HCT116 (cell line): ENCODE results near the gene MPP4. TPM values are rescaled to one million over a fixed set of nuclear protein-coding genes. Genes with fewer than 3 reads are reported as not detected.

ENCODE experiments used
- ATAC-seq: fragments of 200-7000 bp; cut with Tn5 transposase; 2 replicates; pipeline ENCODE4 v1.9.1; 2020; ENCODE audit warnings: mild to moderate bottlenecking, moderate library complexity
- BruUV-seq: library from RNA; stranded (reverse); fragments of 400-500 nt; replicated peaks from 2 replicates; lab custom pipeline; 2021; lab: Mats Ljungman, UMichigan
- CTCF ChIA-PET: fragments of 300-600 bp; sonication (Branson Sonifier 250); formaldehyde crosslinking; loops from one replicate; lab custom pipeline; 2021; ENCODE audit warnings: antibody characterized with exemption; lab: Charles Lee
- POLR2A ChIA-PET: fragments of 300-600, 350-600 bp; sonication (Branson Sonifier 250); formaldehyde crosslinking; loops from one replicate; lab custom pipeline; 2021; ENCODE audit warnings: antibody characterized with exemption; lab: Charles Lee
- RAD21 ChIA-PET, 2 experiments: fragments of 300-600 bp; sonication (Branson Sonifier 250); formaldehyde crosslinking; loops; one replicate each; lab custom pipeline; 2023; ENCODE audit warnings: low total read pairs in 2 of 2; ENCODE audit not compliant: uncharacterized antibody in 2 of 2, unreplicated experiment in 2 of 2, low non-redundant PET in 1 of 2; lab: Charles Lee
- DNase-seq: peaks from one replicate; pipeline ENCODE4 v3.0.0-alpha.2; 2010; ENCODE audit warnings: low read depth, low spot score
- H2AFZ ChIP-seq: fragments of 200-600 bp; shearing (Covaris generic), sonication (generic); 2 replicates; pipeline ENCODE4 v1.6.1; 2017; ENCODE audit warnings: low read depth, mixed run types, mixed read lengths, antibody characterized with exemption, low read length; ENCODE audit not compliant: poor library complexity, severe bottlenecking
- H3K27ac ChIP-seq: 2 replicates; pipeline ENCODE4 v1.5.1; 2012; ENCODE audit warnings: low read depth, low read length
- H3K27me3 ChIP-seq: fragments of 200-600 bp; sonication (generic); 2 replicates; pipeline ENCODE4 v1.6.1; 2016; ENCODE audit warnings: mixed run types, low read length, mixed read lengths; ENCODE audit not compliant: insufficient read depth
- H3K36me3 ChIP-seq, 2 experiments: fragments of 200-500 bp in 1 of 2; fragments of 200-600 bp in 1 of 2; sonication (Bioruptor generic) in 1 of 2; sonication (generic) in 1 of 2; 2 replicates each; pipeline versions ENCODE4 v1.5.1 to v1.6.1; 2014 to 2016; ENCODE audit warnings: low read length in 2 of 2, inconsistent platforms in 1 of 2, mixed read lengths in 1 of 2, mixed run types in 1 of 2; ENCODE audit not compliant: insufficient read depth in 2 of 2, control insufficient read depth in 1 of 2
- H3K4me1 ChIP-seq, 2 experiments: fragments of 200-600 bp in 1 of 2; sonication (generic) in 1 of 2; 2 replicates each; pipeline versions ENCODE4 v1.5.1 to v1.6.1; 2012 to 2017; ENCODE audit warnings: low read length in 2 of 2, inconsistent platforms in 1 of 2, mild to moderate bottlenecking in 1 of 2, mixed read lengths in 1 of 2, mixed run types in 1 of 2, moderate library complexity in 1 of 2; ENCODE audit not compliant: insufficient read depth in 2 of 2, control insufficient read depth in 1 of 2
- H3K4me2 ChIP-seq: fragments of 200-600 bp; sonication (generic); 2 replicates; pipeline ENCODE4 v1.6.1; 2017; ENCODE audit warnings: mixed run types, low read length, mixed read lengths
- H3K4me3 ChIP-seq, 2 experiments: fragments of 200-600 bp in 1 of 2; sonication (generic) in 1 of 2; replicated peaks in 1 of 2; 2 replicates each; pipeline ENCODE4 v1.5.1; 2011 to 2016; ENCODE audit warnings: low read length in 2 of 2, control low read depth in 1 of 2, low read depth in 1 of 2, mild to moderate bottlenecking in 1 of 2, mixed read lengths in 1 of 2, mixed run types in 1 of 2
- H3K79me2 ChIP-seq: fragments of 200-600 bp; sonication (generic); 2 replicates; pipeline ENCODE4 v1.6.1; 2017; ENCODE audit warnings: mild to moderate bottlenecking, mixed run types, low read length, moderate library complexity, mixed read lengths; ENCODE audit not compliant: insufficient read depth
- H3K9ac ChIP-seq: fragments of 200-600 bp; sonication (generic); 2 replicates; pipeline ENCODE4 v1.6.1; 2016; ENCODE audit warnings: low read length, mixed read lengths
- H3K9me2 ChIP-seq: fragments of 200-600 bp; sonication (generic), shearing (Covaris generic); 2 replicates; pipeline ENCODE4 v1.6.1; 2017; ENCODE audit warnings: mixed run types, mild to moderate bottlenecking, moderate library complexity; ENCODE audit not compliant: insufficient read depth
- H3K9me3 ChIP-seq, 2 experiments: fragments of 200-500 bp in 1 of 2; fragments of 200-600 bp in 1 of 2; sonication (Bioruptor generic) in 1 of 2; sonication (generic) in 1 of 2; 2 replicates each; pipeline ENCODE4 v1.6.1; 2014 to 2017; ENCODE audit warnings: low read length in 2 of 2, mixed read lengths in 2 of 2, inconsistent platforms in 1 of 2, low read depth in 1 of 2, mild to moderate bottlenecking in 1 of 2, mixed run types in 1 of 2, moderate library complexity in 1 of 2; ENCODE audit not compliant: control insufficient read depth in 1 of 2, insufficient read depth in 1 of 2
- H4K20me1 ChIP-seq: fragments of 200-600 bp; sonication (generic), shearing (Covaris generic); 2 replicates; pipeline ENCODE4 v1.6.1; 2017; ENCODE audit warnings: mixed run types, mild to moderate bottlenecking, moderate library complexity; ENCODE audit not compliant: insufficient read depth
- CBX3 ChIP-seq: IDR thresholded peaks from 2 replicates; pipeline ENCODE4 v1.6.1; 2012; ENCODE audit warnings: low read depth
- CEBPB ChIP-seq: IDR thresholded peaks from 2 replicates; pipeline ENCODE4 v1.6.1; 2012; ENCODE audit warnings: low read depth
- EZH2 ChIP-seq: fragments of 200-600 bp; sonication (generic); IDR thresholded peaks from 2 replicates; pipeline ENCODE4 v1.6.1; 2017; ENCODE audit warnings: antibody characterized with exemption, mixed run types
- EZH2phosphoT487 ChIP-seq: fragments of 200-600 bp; IDR thresholded peaks from 2 replicates; pipeline ENCODE4 v1.6.1; 2018; ENCODE audit warnings: antibody characterized with exemption, borderline replicate concordance
- JUND ChIP-seq: IDR thresholded peaks from 2 replicates; pipeline ENCODE4 v1.6.1; 2012
- MAX ChIP-seq: IDR thresholded peaks from 2 replicates; pipeline ENCODE4 v1.6.1; 2012
- POLR2A ChIP-seq: IDR thresholded peaks from 2 replicates; pipeline ENCODE4 v1.7.0; 2011; ENCODE audit warnings: borderline replicate concordance; ENCODE audit not compliant: insufficient read depth, insufficient read length; ENCODE audit errors: extremely low read depth
- RAD21 ChIP-seq: IDR thresholded peaks from 2 replicates; pipeline ENCODE4 v1.6.1; 2012; ENCODE audit warnings: low read depth, mild to moderate bottlenecking
- REST ChIP-seq: IDR thresholded peaks from 2 replicates; pipeline ENCODE4 v1.6.1; 2012; ENCODE audit warnings: low read depth
- SRF ChIP-seq: IDR thresholded peaks from 2 replicates; pipeline ENCODE4 v1.6.1; 2012; ENCODE audit warnings: low read depth
- intact Hi-C: fragments of 100-400 bp; cut with micrococcal nuclease; formaldehyde crosslinking; loops from 2 replicates; pipeline ENCODE4 v1.10.0; 2022
- total RNA-seq: library from RNA; stranded (reverse); gene quantifications from one replicate; pipeline ENCODE4 v1.2.1, GENCODE V29; 2021; ENCODE audit not compliant: unreplicated experiment
- TF ChIP-seq, protein P1 (sequence below), 3 experiments: fragments of 200-600 bp in 1 of 3; sonication (generic) in 1 of 3; IDR thresholded peaks in 2 of 3; conservative IDR thresholded peaks in 1 of 3; 2 replicates each; pipeline ENCODE4 v1.5.1; 2012 to 2017; ENCODE audit warnings: low read depth in 2 of 3, low read length in 2 of 3, antibody characterized with exemption in 1 of 3, borderline replicate concordance in 1 of 3, control low read depth in 1 of 3, mild to moderate bottlenecking in 1 of 3, mixed read lengths in 1 of 3, mixed run types in 1 of 3, moderate library complexity in 1 of 3; ENCODE audit not compliant: insufficient read depth in 1 of 3

MPP4 gene
- total RNA-seq, 1 experiment from 2014 or later = 0.32 TPM

- H3K79me2 ChIP-seq = no peaks in the 10 kb centered on the region
- no peaks in the 10 kb centered on the region for H3K9me3 ChIP-seq
- no TSS peak for BruUV-seq
- no peaks in the 10 kb centered on the region for H3K9me2 ChIP-seq
- H3K27ac ChIP-seq = no peak overlapping the region
- DNase-seq = no peak
- H3K9ac ChIP-seq = no peak overlapping the region
- H3K27me3 ChIP-seq = no peaks in the 10 kb centered on the region
- ChIA-PET RAD21 (no interaction called here), CTCF (no interaction called here)
- H3K4me1 ChIP-seq = no peaks in the 10 kb centered on the region
- no peak overlapping the region for H3K4me2 ChIP-seq
- no peaks in the 10 kb centered on the region for H3K36me3 ChIP-seq
- H2AFZ ChIP-seq = no peak overlapping the region
- TF ChIP-seq CBX3 = no peak
- no peak for TF ChIP-seq POLR2A
- TF ChIP-seq SRF = no peak
- TF ChIP-seq EZH2phosphoT487 = no peak
- TF ChIP-seq MAX = no peak
- no peak for TF ChIP-seq EZH2
- TF ChIP-seq, all 23 proteins: peak for 0
- POLR2A ChIA-PET = no interaction called here
- no peaks in the 10 kb centered on the region for H4K20me1 ChIP-seq
- intact Hi-C loops = loop anchor here (5.0 kb wide), 1 partner anchor 507 kb away; no protein-coding TSS in a partner anchor
- no peak for ATAC-seq
- H3K4me3 ChIP-seq = no peak overlapping the region
Measured at GRCh38 chr2:201669865-201670264, 28.6 kb downstream of the MPP4 start.

GRCh38 chr2:201668402-201668910 lies 30.0 kb downstream of the MPP4 start:
- Histone ChIP-seq H3K36me3 (no peaks in the 10 kb centered on the region), H3K9me2 (no peaks in the 10 kb centered on the region), H3K4me1 (no peaks in the 10 kb centered on the region), H3K4me2 (no peak overlapping the region), H3K4me3 (no peak overlapping the region), H3K79me2 (no peaks in the 10 kb centered on the region), H2AFZ (no peak overlapping the region), H3K27ac (no peak overlapping the region), H3K9me3 (no peaks in the 10 kb centered on the region), H3K27me3 (no peaks in the 10 kb centered on the region), H3K9ac (no peak overlapping the region), H4K20me1 (no peaks in the 10 kb centered on the region)
- ChIA-PET CTCF (no interaction called here), POLR2A (no interaction called here), RAD21 (no interaction called here)
- intact Hi-C loops = loop anchor here (5.0 kb wide), 1 partner anchor 509 kb away; no protein-coding TSS in a partner anchor
- TF ChIP-seq CEBPB (no peak), REST (no peak), RAD21 (no peak), JUND (no peak)
- TF ChIP-seq, protein P1, sequence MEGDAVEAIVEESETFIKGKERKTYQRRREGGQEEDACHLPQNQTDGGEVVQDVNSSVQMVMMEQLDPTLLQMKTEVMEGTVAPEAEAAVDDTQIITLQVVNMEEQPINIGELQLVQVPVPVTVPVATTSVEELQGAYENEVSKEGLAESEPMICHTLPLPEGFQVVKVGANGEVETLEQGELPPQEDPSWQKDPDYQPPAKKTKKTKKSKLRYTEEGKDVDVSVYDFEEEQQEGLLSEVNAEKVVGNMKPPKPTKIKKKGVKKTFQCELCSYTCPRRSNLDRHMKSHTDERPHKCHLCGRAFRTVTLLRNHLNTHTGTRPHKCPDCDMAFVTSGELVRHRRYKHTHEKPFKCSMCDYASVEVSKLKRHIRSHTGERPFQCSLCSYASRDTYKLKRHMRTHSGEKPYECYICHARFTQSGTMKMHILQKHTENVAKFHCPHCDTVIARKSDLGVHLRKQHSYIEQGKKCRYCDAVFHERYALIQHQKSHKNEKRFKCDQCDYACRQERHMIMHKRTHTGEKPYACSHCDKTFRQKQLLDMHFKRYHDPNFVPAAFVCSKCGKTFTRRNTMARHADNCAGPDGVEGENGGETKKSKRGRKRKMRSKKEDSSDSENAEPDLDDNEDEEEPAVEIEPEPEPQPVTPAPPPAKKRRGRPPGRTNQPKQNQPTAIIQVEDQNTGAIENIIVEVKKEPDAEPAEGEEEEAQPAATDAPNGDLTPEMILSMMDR (IDR thresholded peaks at IDR 0.05 in 2 of 3, conservative IDR thresholded peaks at IDR 0.05 in 1 of 3; ENCODE audit: borderline replicate concordance in 1 of 3, insufficient read depth in 1 of 3, low read depth in 2 of 3, low read length in 2 of 3) = no peak
- ATAC-seq = no peak
- no TSS peak for BruUV-seq
- DNase-seq = no peak
